ENCODE data around the gene COL1A2. TPM values are rescaled to one million over a fixed set of nuclear protein-coding genes. Genes with fewer than 3 reads are reported as not detected.

The COL1A2 gene
- polyA plus RNA-seq, 1 donor from 2014 or later = 2.5 TPM

- no peak overlapping the region for H2AFZ ChIP-seq (ENCODE audit: low read depth, low read length)
Observed at GRCh38 chr7:94453898-94454297, 59.2 kb downstream of the COL1A2 start.

GRCh38 chr7:94458041-94458440 is 63.3 kb downstream of the COL1A2 start:
- Histone ChIP-seq H3K27me3 (ENCODE audit: insufficient read depth, low read depth, low read length) (no peaks in the 10 kb centered on the region), H3K79me2 (replicated peaks; ENCODE audit: insufficient read depth, low read length) (no peaks in the 10 kb centered on the region), H3K9ac (ENCODE audit: low read length) (no peak overlapping the region), H3K4me3 (ENCODE audit: low read length) (no peak overlapping the region), H3K9me2 (ENCODE audit: insufficient read depth, low read length) (no peaks in the 10 kb centered on the region), H3K9me3 (ENCODE audit: low read length) (no peaks in the 10 kb centered on the region), H3F3A (ENCODE audit: insufficient read depth, low read length, poor library complexity, severe bottlenecking) (no peaks in the 10 kb centered on the region), H3K27ac (ENCODE audit: low read length) (no peak overlapping the region), H4K20me1 (ENCODE audit: insufficient read depth) (no peaks in the 10 kb centered on the region), H3K36me3 (ENCODE audit: insufficient read depth, low read length) (no peaks in the 10 kb centered on the region), H2AFZ (ENCODE audit: low read depth, low read length) (no peak overlapping the region), H3K4me2 (ENCODE audit: low read length) (no peak overlapping the region)
- TF ChIP-seq MXI1 (conservative IDR thresholded peaks at IDR 0.05; ENCODE audit: poor library complexity, severe bottlenecking) = no peak
- no peak for TF ChIP-seq TAF1 (IDR thresholded peaks at IDR 0.05; ENCODE audit: low read depth)
- no peak for TF ChIP-seq REST (IDR thresholded peaks at IDR 0.05; ENCODE audit: borderline replicate concordance)
- TF ChIP-seq EP300 (conservative IDR thresholded peaks at IDR 0.05; ENCODE audit: poor library complexity, severe bottlenecking) = no peak
- TF ChIP-seq SMC3 (conservative IDR thresholded peaks at IDR 0.05; ENCODE audit: poor library complexity) = no peak
- TF ChIP-seq EZH2 (IDR thresholded peaks at IDR 0.05; ENCODE audit: borderline replicate concordance, insufficient read depth, low read length, poor library complexity, severe bottlenecking) = no peak
- no peak for TF ChIP-seq RAD21 (conservative IDR thresholded peaks at IDR 0.05)

More at GRCh38 chr7:94453898-94454297, 59.2 kb downstream of the COL1A2 start:
- no peaks in the 10 kb centered on the region for H4K20me1 ChIP-seq (ENCODE audit: insufficient read depth)
- H3F3A ChIP-seq (ENCODE audit: insufficient read depth, low read length, poor library complexity, severe bottlenecking) = no peaks in the 10 kb centered on the region
- no peak overlapping the region for H3K4me3 ChIP-seq (ENCODE audit: low read length)
- no peaks in the 10 kb centered on the region for H3K9me3 ChIP-seq (ENCODE audit: low read length)
- no peak overlapping the region for H3K27ac ChIP-seq (ENCODE audit: low read length)
- H3K9ac ChIP-seq (ENCODE audit: low read length) = no peak overlapping the region
- no peak overlapping the region for H3K4me2 ChIP-seq (ENCODE audit: low read length)
- no peaks in the 10 kb centered on the region for H3K9me2 ChIP-seq (ENCODE audit: insufficient read depth, low read length)
- no peaks in the 10 kb centered on the region for H3K36me3 ChIP-seq (ENCODE audit: insufficient read depth, low read length)
- H3K79me2 ChIP-seq (replicated peaks; ENCODE audit: insufficient read depth, low read length) = no peaks in the 10 kb centered on the region
- no peaks in the 10 kb centered on the region for H3K27me3 ChIP-seq (ENCODE audit: insufficient read depth, low read depth, low read length)
- TF ChIP-seq CTCF (IDR thresholded peaks at IDR 0.05; ENCODE audit: poor library complexity, severe bottlenecking) (no peak), EP300 (conservative IDR thresholded peaks at IDR 0.05; ENCODE audit: poor library complexity, severe bottlenecking) (no peak), REST (IDR thresholded peaks at IDR 0.05; ENCODE audit: borderline replicate concordance) (no peak), RAD21 (conservative IDR thresholded peaks at IDR 0.05) (no peak), EZH2 (IDR thresholded peaks at IDR 0.05; ENCODE audit: borderline replicate concordance, insufficient read depth, low read length, poor library complexity, severe bottlenecking) (no peak), SMC3 (conservative IDR thresholded peaks at IDR 0.05; ENCODE audit: poor library complexity) (no peak), POLR2AphosphoS5 (IDR thresholded peaks at IDR 0.05) (no peak), MXI1 (conservative IDR thresholded peaks at IDR 0.05; ENCODE audit: poor library complexity, severe bottlenecking) (no peak), TAF1 (IDR thresholded peaks at IDR 0.05; ENCODE audit: low read depth) (no peak)
